GM19035 (cell line): ENCODE data around the gene ZBTB16.

Experiments
- ATAC-seq: cut with Tn5 transposase; IDR thresholded peaks from one replicate; pipeline ENCODE4 v1.9.1; 2021; ENCODE audit not compliant: unreplicated experiment

Gene ZBTB16

DNA sequence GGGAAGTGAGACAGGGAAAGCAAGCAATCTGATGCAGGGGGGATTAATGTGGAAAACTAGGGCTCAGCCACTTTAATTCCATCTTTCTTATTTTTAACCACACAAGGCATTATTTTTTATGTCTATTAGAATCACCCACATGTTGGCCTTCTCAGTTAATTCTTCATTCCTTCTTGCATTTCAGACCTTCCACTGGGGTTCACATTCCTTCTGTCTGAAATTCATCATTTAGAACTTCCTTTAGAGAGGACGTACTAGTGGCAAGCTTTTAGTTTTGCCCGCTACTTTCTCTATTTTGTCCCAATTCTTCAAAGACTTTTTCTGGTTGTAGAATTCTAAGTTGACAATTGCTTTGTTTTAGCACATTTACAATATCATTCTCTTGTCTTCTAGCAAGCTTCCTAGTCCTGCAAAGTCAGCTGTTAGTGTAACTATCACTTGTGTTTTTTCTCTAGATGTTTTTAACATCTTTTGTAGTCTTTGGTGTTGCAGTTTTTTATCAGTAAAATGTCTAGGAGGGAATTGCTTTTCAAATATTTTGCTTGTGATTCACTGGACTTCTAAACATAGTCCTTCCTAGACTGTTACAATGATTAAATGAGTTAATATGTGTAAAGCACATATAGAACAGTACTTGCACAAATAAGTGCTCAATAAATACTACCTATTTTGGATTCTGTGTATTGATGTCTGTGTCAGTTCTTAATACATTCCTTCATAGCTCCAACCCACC lies 231.2 kb downstream of the ZBTB16 start:
- no peak for ATAC-seq

DNA sequence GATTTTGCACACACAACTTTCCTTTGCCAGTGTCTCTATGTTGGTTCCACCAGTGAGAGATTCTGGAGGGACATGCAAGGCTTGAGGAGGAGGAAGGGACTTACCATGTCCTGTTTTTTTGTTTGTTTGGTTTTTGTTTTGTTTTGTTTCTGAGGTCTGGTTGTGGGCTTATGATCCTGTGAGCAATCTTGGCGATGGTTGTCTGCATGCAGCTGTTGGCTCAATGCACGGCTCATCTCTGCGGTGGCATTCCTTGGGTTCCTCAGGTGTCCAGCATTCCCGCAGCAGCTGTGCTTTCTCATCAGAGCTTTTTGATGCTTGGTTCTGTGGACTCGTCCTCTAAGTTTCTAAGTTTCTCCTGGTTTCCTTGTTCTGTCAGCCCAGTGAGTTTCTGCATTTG lies 231.9 kb downstream of the ZBTB16 start:
- ATAC-seq, result no peak

DNA sequence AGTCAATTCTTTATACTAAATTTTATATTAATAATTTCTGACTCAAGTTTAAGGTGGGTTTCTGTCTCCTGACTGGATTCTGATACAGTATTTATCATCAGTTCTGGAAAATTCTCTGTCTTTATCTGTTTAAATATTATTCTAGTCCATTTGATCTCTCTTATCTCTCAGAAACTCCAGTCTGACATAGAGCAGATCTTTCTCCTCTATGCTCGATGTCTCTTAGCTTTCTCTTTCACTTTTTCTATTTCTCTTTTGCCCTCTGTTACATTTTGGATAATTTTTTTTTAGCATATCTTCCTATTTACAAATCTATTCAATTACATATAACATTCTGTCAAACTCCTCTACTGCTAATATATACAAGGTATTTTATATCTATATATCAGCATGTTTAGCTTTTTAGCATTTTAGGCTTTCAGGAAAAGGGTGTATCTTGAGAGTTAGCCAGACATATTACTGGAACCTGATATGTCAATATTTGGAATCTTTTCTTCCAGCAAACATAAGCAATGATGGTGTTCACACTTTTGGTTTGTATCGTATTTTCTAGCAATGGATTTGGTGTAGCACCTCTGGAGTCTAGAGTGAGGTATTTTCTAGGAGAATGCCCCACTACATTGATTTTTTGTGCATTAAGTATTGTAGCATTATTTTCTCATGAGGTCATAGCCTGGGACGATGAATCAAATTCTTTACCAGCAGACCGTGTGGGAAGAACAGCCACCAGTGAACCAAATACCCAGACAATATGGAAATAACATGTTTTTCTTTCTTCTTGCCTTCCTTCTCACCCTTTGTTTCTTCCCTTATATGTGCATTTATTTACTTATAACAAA lies 232.6 kb downstream of the ZBTB16 start:
- no peak for ATAC-seq

DNA sequence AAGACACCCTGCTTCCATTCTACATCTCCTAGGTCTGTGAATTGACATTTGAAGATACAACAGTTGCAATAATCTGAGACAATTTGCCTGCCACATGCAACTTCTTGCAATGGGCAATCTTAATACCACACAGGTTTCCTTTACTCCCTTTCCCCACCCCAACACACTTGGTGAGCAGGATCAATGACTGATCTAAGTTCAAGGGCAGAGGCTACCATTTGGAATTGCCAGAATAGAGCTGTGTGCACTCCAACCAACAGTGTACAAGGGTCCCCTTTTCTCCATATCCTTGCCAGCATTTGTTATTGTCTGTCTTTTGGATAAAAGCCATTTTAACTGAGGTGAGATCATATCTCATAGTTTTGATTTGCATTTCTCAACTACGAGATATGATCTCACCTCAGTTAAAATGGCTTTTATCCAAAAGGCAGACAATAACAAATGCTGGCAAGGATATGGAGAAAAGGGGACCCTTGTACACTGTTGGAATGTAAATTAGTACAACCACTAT lies 233.7 kb downstream of the ZBTB16 start:
- ATAC-seq, result no peak

DNA sequence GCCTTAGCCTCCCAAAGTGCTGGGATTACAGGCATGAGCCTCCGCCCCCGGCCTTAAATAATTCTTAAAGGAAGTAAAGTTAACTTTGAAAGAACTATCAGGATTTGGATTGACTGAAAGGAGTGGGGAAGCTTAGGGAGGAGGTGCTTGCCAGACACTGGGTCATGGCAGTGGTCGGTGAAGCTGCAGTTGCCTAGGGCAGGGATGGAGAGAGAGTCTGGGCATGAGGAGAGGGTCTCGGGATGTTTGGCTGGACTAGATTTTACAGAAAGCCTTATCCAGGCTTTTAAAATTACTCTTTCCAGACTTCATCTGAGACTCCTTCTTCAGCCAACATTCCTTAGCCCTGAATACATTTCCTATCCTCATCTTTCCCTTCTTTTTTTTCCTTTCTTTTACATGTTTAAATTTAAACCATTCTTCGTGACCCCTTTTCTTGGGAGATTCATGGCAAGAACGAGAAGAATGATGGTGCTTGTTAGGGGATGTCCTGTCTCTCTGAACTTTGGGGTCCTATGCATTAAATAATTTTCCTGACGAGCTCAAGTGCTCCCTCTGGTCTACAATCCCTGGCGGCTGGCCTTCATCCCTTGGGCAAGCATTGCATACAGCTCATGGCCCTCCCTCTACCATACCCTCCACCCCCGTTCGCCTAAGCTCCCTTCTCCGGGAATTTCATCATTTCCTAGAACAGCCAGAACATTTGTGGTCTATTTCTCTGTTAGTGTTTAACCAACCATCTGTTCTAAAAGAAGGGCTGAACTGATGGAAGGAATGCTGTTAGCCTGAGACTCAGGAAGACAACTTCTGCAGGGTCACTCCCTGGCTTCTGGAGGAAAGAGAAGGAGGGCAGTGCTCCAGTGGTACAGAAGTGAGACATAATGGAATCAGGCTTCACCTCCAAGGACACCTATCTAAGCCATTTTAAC lies 236.4 kb downstream of the ZBTB16 start, which contains the start of gene NNMT:
NNMT (plus strand) TSS at position 724 of the 929 bp plus-strand sequence; CDS start at position 882, 158 bp downstream.
- ATAC-seq, result no peak

DNA sequence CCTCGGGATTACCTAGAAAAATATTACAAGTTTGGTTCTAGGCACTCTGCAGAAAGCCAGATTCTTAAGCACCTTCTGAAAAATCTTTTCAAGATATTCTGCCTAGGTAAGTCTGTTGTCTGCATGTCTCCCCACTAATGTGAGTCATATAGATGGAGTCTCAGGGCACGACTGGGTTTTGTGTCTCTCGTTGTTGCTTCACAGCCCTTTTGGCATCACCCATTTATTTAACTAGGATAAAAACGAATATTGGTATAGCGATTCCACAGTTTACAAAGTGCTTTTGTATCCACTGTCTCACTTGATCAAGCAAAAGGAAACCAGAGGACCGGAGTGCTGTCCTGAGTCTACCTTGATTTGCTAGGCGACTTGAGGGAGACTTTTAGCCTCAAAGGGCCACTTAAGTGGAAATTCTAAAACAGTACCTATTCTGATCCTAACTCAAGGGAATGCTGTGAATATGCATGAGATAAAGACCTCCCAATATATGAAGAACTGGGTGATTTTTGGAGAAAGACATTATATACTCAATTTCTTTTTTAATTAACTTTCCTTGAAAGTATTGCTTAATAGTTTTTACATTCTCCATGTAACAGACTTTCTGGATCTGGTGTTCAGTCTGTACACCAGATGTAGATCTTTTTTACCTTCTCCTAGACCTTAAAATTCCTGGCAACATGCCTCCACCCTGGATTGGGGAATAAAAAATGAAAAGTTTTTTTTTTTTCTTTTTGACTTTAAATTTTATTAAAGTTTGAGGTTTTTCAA lies 237.3 kb downstream of the ZBTB16 start:
- no peak for ATAC-seq

DNA sequence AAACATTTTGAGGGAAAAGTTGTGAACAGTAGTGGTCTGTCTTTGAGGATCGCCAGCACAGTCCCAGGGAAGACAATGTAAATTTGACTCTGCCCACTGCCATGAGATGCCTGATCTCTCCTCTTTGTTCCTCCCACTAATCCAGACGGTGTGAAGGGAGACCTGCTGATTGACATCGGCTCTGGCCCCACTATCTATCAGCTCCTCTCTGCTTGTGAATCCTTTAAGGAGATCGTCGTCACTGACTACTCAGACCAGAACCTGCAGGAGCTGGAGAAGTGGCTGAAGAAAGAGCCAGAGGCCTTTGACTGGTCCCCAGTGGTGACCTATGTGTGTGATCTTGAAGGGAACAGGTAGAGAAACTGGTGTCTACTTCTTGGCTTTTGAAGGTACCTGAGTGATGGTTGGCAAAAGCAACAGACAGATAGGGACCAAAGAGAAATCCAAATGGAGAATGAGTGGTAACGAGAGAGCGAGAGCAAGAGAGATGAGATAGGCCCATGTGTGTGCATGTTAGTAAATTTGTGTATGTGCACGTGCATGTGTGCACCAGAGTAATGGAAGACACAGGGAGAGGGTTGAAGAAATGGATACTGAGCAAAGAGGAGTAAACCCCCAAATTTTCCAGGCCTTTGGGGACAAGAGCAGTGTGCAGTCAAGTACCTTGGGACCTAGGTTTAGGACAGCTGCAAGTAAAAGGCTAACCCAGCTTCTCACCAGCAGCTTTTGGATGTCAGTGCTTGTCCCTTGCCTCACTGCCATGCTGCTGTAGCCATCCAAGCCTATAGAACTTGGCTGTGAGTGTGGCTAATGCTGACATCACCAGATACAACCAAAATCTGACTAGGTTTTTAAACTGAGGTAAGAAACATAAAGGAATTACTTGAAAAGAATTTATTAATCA lies 238.5 kb downstream of the ZBTB16 start:
- ATAC-seq, result no peak

DNA sequence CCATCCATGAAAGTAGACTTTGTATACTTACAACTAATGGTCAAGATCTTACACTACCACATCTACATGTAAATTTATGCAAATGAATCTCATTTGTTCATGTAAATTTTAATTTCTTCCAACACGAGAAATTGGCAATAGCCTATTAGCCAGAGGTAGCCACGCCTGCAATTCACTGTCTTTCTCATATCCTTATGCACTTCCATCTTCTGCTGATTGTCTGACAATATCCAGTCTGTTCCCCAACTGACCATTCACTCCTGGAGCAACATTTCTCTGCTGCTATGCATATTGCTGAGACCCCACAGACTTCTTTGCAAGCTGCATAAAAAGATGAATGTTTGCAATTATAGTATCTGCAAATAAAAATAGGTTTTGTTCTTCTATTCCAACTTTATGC lies 239.2 kb downstream of the ZBTB16 start:
- no peak for ATAC-seq
